ENCODE results near the gene RNF126.
"Not testable (repeated sequence)": the region's sequence is repeated elsewhere in the genome, so short reads cannot be mapped to it uniquely, and the experiment has no call there.

The RNF126 gene

DNA sequence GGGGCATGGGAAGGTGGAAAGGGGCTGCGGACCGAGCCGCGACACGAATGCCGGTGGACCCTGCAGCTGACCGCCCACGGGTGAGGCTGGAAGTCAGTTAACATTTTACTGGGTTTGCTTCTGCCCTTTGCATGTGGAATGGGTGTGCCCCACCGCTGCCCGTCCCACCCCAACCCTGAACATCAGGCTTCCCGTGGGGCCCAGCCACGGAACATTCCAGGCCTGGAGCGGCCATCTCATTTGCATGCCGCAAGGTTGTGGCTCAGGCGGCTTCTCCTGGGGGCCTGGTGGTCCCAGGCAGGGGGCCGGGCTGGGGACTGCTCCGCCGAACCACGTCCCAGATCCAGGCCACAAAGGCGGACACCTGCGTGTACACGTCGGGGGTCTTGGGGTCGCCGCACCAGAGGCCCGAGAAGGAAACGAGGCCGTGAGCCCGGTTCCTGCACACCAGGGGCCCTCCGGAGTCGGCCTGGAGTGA is 22.5 kb upstream of the RNF126 start:
- DNase-seq (ENCODE audit: low read depth) = no peak

DNA sequence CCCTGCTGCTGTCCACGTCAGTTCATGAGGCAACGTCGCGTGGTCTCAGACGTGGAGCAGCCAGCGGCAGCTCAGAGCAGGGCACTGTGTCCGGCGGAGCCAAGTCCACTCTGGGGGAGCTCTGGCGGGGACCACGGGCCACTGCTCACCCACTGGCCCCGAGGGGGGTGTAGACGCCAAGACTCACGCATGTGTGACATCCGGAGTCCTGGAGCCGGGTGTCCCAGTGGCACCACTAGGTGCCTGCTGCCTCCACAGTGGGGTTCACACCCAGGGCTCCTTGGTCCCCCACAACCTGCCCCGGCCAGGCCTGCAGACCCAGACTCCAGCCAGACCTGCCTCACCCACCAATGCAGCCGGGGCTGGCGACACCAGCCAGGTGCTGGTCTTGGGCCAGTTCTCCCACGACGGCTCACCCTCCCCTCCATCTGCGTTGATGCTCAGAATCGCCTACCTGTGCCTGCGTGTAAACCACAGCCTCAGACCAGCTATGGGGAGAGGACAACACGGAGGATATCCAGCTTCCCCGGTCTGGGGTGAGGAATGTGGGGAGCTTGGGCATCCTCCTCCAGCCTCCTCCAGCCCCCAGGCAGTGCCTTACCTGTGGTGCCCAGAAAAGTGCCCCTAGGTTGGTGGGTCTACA is 19.8 kb upstream of the RNF126 start:
- no peak for DNase-seq (ENCODE audit: low read depth)

DNA sequence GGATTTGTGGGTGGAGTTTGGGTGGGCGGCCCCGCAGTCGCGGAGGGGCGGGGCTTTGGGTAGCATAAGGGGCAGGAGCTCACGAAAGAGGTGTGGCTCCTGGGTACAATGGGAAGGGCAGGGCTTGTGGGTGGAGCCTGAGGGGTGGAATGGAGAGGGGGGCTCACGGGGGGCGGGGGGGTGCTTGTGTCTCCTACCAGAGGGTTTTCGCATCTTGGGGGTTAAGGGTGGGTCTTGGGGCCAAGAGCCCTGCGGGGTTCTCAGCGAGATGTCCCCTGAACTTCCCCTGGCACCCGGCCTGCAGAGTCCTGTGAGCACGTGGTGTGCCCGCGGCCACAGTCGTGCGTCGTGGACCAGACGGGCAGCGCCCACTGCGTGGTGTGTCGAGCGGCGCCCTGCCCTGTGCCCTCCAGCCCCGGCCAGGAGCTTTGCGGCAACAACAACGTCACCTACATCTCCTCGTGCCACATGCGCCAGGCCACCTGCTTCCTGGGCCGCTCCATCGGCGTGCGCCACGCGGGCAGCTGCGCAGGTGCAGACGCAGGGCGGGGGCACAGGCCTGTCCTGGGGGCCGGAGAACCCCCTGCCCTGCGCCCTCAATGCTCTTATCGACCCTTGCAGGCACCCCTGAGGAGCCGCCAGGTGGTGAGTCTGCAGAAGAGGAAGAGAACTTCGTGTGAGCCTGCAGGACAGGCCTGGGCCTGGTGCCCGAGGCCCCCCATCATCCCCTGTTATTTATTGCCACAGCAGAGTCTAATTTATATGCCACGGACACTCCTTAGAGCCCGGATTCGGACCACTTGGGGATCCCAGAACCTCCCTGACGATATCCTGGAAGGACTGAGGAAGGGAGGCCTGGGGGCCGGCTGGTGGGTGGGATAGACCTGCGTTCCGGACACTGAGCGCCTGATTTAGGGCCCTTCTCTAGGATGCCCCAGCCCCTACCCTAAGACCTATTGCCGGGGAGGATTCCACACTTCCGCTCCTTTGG is 18.3 kb upstream of the RNF126 start:
- no peak for DNase-seq (ENCODE audit: low read depth)

DNA sequence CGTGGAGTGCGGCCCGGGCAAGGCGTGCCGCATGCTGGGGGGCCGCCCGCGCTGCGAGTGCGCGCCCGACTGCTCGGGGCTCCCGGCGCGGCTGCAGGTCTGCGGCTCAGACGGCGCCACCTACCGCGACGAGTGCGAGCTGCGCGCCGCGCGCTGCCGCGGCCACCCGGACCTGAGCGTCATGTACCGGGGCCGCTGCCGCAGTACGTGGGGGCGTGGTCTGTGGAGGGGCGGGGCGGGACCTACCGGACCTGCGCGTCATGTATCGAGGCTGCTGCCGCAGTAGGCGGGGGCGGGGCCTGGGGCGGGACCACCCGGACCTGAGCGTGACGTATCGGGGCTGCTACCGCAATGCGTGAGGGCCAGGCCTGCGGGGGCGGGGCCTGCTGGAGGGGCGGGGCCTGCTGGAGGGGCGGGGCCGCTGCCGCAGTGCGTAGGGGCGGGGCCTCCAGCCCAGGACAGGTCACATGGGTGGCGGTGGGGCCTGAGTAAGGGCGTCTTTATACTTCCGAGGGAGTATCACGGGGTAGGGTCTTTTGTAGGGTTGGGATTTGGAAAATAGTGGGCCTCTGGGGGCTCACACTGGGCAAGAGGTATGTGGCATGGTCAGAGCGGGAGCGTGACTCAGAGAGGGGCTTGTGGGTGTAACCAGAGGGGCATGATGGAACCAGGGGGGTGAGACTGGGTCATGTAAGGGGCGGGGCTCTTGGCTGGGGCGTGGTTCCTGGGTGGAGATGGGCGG is 17.4 kb upstream of the RNF126 start:
- DNase-seq (ENCODE audit: low read depth) = peak; percentile 99

DNA sequence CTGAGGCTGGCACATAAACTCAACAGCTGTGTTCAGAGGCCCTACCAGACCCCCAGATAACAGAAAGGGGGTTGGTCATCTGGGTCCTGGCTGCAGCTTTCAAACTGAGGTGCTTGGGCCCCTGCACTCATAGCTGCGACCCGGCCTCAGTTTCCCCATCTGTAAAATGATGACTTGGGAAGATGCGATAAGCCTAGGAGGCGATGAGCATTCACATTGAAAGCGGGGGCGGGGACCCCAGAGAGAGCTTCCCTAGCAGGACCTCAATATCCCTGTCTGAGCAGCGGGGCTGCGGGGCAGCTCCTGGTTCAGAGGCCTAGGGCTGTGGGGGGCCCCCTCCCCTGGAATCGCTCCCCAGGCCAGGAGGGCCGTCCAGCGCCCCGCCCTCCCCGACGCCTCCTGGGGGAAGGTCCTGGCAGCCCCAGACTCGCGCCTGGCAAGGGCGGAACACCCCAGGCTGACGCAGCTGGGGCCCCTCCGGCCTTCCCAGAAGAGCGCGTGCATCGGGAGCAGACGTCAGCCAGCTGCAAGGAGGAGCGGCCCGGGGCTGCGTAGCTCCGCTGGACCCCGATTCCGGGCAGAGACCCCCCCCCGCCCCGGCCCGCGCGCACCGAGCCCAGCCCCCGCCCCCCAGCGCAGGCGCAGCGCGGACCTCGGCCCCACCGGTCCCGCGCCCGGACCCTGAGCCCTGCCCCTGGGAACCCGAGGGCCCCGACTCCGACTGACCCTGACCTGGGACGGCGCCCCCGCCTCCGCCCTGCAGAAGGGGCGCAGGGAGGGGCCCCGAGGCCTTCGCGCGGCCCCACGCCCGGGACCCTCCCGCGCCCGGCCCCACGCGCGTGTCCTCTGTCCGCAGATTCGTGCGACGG is 16.6 kb upstream of the RNF126 start:
- DNase-seq (ENCODE audit: low read depth) = no peak

DNA sequence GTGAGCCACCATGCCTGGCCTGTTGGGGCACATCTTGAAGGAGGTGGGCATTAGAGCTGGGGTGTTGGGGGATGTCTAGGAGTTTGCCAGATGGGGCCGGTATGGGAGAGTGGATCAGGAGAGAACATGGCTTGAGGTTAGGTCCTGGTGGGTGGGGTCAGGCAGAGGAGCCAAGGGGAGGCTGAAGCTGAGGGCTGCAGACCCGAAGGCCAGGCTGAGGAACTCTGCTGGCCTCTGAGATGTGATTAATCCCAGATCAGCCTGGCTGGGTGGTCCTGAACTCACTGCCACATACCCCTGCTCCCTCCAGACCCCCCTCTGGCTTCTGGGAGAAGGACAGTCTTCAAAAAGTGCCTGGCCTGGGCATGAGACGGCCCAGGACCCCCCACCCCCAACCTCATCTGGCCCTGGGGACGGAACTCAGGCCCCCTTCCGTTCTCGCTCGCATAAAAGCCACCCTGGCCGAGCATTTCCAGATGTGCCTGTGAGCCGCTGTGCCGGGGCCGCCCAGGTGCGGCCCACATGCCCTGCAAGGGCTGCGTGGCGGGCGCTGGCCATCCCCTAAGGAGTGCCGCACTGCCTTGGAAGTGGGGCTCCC is 15.9 kb upstream of the RNF126 start:
- DNase-seq (ENCODE audit: low read depth) = no peak

DNA sequence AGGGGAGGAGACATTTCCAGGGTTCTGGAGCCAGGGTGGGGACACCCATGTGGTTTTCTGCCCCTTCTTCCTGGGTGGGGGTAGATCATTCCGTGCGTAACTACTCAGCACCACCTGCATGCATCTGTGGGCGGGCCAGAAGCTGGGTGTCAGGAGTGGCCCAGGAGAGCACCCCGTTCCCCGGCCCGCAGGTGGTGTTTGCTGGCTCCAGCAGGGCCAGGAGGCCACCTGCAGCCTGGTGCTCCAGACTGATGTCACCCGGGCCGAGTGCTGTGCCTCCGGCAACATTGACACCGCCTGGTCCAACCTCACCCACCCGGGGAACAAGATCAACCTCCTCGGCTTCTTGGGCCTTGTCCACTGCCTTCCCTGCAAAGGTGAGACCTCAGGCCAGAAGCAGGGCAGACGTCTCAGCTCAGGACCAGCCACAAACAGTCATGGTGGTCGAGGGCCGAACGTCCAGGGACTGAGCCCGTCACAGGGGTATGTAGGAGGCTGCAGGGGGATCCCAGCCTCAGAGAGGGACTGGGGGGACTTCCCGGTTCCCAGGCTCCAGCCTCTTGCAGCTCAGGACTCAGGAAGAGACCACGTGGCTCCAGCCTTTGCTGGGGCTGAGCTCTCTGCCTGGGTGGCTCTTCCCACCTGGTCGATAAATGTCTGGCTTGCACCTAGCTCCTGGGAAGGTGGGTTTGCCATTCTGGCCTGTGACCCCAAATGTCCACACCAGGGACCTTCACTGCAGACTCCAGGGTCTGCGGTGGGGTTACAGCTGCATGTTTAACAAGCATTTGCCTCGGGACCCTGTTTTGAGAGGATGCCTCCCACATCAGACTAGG is 14.8 kb upstream of the RNF126 start:
- DNase-seq (ENCODE audit: low read depth) = no peak

DNA sequence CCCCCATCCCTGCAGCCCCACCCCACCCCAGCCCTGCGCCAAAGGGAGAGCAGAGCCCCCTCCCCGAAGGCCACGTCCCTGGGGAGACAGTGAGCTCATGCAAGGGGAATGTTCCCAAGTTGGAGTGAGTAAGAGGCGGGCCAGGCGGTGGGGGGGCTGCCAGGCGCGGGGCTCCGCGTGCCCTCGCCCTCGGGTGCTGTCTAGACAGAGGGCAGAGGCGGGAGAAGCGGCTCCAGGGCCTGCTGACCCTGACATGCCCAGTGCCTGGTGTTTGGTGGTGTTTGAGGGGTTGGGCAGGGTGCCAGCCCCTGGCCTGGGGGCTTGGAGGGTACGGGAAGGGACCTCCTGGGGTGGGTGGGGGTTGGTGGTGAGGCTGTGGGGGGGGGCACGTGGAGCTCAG is 14.2 kb upstream of the RNF126 start:
- DNase-seq (ENCODE audit: low read depth) = no peak

DNA sequence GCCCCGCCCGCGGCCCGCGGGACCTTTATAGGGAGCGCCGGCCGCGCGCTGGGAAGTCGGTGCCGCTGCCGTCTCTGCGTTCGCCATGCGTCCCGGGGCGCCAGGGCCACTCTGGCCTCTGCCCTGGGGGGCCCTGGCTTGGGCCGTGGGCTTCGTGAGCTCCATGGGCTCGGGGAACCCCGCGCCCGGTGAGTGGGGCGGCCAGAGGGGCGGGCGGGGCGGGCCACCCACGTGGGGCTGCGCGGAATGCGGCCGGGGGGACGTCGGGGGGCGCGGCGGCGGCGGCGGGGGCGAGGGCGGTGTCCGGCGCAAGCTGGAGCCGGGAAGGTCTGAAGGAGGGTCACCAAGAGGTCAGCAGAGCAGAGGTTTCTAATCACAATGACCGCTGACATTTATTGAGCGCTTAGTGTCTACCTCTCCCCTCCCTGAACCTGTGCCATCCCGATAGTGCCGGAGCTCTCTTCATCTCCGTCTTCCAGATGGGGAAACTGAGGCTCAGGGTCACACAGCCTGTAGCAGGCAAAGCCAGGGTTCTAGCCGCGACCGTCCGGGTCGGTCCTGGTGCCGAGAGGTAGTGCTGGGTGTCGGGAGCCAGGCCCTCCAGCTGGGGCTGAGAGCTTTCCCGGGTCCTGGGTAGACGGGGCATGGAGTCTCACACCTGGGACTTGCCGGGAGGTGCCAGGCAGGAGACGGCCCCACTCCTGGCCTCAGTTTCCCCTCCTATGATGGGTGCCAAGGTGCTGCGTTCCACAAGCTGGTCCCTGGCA is 13.5 kb upstream of the RNF126 start, which contains the start of gene FSTL3:
Gene FSTL3 (plus strand): TSS at position 54 of the 767 bp plus-strand sequence. CDS start 32 bp downstream, at position 86.
- no peak for DNase-seq (ENCODE audit: low read depth)

DNA sequence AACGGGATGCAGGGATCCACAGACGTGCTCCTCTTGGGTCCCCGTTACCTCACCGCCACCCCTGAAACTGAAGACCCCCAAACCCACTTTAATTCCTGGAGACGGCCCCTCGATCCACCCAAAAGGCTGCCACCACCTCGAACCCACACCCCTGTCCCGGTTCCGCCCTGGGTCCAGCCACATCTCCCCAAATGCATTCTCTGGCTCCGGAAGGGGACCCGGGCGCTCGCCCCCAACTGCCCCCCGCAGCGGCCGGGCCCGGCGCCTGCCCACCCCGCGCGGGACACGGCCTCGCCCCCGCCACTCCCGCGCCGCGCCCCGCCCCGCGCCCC is 13.0 kb upstream of the RNF126 start:
- no peak for DNase-seq (ENCODE audit: low read depth)

DNA sequence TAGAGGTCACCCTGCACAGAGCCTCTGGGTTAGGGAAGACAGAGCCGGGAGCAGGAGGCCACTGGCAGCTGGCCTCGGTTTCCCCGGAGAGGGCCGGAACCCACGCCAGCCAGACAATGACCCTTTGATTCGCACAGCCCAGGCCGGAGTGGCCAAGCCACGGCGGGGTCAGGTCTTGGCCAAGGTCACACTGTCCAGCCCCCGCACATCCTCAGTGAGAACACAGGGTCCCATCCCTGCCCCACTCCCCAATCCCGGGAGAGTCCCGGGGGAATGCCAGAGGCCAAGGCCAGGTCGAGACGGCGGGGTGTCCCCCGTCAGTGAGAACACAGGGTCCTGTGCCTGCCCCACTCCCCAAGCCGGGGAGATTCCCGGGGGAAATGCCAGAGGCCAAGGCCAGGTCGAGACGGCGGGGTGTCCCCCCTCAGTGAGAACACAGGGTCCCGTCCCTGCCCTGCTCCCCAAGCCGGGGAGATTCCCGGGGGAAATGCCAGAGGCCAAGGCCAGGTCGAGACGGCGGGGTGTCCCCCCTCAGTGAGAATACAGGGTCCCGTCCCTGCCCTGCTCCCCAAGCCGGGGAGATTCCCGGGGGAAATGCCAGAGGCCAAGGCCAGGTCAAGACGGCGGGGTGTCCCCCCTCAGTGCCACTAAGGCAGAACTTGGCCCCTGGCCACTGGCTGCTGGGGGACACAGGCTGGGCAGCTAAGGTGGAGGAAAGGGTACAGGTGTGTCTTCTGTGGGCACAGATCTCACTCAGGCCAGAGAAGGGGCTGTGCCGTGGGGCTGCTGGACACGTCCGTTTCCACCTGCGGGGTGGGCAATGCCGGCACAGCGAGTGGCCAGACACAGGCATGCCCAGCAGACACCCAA is 11.5 kb upstream of the RNF126 start:
- DNase-seq (ENCODE audit: low read depth) = no peak

DNA sequence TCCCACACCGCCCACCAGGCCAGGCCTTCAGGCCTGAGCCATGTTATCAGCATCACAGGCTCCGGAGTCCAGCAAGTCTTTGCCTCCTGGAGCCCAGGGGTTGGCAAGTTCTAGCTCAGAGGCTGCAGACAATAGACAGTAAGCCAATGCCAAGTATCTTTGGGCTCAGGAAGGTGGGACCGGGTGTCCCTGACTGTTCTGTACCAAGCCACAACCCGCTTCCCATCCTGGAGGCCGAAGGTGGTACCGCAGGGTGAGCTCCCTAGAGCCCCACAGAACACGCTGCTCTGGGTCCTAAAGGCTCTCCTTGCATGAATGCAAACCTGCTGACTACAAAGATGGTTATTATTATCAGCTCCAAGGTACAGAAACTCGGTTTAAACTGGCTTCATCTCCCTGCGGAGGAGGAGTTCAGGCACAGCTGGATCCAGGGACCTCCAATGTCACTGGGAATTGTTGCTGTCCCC is 7.6 kb upstream of the RNF126 start:
- DNase-seq (ENCODE audit: low read depth) = no peak

DNA sequence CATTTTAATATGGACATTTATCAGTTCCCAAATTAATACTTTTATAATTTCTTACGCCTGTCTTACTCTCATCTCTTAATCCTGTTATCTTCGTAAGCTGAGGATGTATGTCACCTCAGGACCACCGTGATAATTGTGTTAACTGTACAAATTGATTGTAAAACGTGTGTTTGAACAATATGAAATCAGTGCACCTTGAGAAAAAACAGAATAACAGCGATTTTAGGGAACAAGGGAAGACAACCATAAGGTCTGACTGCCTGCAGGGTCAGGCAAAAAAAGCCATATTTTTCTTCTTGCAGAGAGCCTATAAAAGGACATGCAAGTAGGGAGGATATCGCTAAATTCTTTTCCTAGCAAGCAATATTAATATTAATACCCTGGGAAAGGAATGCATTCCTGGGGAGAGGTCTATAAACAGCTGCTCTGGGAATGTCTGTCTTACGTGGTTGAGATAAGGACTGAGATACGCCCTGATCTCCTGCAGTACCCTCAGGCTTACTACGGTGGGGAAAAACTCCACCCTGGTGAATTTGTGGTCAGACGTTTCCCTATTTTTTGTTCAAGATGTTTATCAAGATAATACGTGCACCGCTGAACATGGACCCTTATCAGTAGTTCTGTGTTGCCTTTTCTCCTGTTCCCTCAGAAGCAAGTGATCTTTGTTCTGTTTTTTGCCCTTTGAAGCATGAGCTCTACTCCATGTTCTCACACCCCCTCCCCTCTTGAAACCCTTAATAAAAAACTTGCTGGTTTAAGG is 5.8 kb upstream of the RNF126 start:
- DNase-seq (ENCODE audit: low read depth) = not testable (repeated sequence)

DNA sequence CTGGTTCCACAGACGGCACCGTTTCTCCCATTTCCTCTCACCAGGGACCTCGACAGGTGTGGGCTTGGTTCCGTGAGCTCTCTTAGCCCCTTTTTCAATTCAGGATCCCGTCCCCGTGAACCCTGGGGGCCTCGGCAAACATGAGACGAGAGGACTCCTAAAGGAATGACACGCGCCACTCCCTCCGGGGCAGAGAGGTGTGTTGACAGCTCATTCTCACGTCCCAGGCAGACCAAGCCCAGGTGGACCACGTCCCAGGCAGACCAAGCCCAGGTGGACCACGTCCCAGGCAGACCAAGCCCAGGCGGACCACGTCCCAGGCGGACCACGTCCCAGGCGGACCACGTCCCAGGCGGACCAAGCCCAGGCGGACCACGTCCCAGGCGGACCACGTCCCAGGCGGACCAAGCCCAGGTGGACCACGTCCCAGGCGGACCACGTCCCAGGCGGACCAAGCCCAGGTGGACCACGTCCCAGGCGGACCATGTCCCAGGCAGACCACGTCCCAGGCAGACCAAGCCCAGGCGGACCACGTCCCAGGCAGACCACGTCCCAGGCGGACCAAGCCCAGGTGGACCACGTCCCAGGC is 4.1 kb upstream of the RNF126 start:
- not testable (repeated sequence) for DNase-seq (ENCODE audit: low read depth)

DNA sequence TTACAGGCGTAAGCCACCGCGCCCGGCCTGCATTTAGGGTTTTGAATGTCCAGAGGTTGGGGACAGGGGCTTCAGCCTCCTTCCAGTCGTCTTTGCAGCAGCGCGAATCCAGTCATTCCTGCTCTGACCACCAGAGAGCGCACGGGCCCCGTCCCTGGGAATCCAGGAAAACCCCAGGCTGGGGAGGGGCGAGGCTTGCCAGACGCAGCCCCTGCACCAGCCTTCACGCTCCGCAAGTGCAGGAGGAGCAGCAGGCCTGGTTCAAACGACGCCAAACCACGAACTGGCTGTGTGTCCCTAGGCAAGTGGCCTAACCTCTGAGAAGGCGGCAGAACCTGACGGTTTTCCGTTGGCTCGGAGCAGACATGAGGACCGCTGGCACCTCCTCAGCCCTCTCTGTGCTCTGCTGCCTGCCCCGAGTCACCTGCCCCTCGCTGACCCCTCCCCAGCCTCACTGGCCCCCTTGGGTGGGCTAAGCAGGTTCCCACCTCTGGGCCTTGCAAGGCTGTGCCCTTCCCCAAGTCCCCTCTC is 2.0 kb upstream of the RNF126 start:
- peak; percentile 59 for DNase-seq (ENCODE audit: low read depth)

DNA sequence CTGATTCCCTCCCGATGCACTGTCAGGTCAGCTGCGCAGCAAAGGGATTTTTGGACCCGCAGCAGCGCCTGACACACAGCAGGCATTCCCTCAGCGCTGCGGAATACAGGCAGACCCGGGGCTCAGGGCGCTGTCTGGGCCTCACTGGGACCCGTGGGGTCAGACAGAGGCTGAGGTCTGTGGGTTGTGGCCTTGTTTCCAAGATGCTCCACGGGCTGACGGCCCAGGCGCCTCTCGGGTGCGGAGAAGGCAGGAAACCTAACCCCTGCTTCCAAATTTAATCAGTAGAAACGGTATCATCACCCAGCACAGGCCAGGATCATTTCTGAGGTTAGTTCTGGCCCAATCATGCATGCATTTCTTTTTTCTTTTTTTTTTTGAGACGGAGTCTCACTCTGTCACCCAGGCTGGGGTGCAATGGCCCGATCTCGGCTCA is 686 bp upstream of the RNF126 start:
- no peak for DNase-seq (ENCODE audit: low read depth)
